NCI-H2107 (cell line): ENCODE data around the gene ATP2C2.
A peak's percentile ranks its signal among the peaks of the same experiment; 100 is the strongest.
"Not testable (repeated sequence)": the region's sequence is repeated elsewhere in the genome, so short reads cannot be mapped to it uniquely, and the experiment has no call there.

Experiments
- DNase-seq: peaks from one replicate; lab custom pipeline; 2025; lab: John Stamatoyannopoulos, UW

The ATP2C2 gene

GRCh38 chr16:84341528-84342295 is 26.6 kb upstream of the ATP2C2 start:
- DNase-seq, result no peak

- not testable (repeated sequence) for DNase-seq
These were observed 24.5 kb upstream of the ATP2C2 start for GRCh38 chr16:84343800-84344199.

GRCh38 chr16:84344781-84345180 is 23.6 kb upstream of the ATP2C2 start:
- no peak for DNase-seq

- no peak for DNase-seq
These were observed 21.2 kb upstream of the ATP2C2 start for GRCh38 chr16:84347161-84347560.

GRCh38 chr16:84348386-84348888 is 19.9 kb upstream of the ATP2C2 start:
- no peak for DNase-seq

GRCh38 chr16:84349862-84350684 is 18.3 kb upstream of the ATP2C2 start:
- DNase-seq, result no peak

GRCh38 chr16:84350685-84351400 is 17.5 kb upstream of the ATP2C2 start:
- DNase-seq, result no peak

- no peak for DNase-seq
These were observed 16.7 kb upstream of the ATP2C2 start for GRCh38 chr16:84351630-84352029.

GRCh38 chr16:84354306-84354705 is 14.0 kb upstream of the ATP2C2 start:
- DNase-seq, result no peak

- no peak for DNase-seq
These were observed 13.2 kb upstream of the ATP2C2 start for GRCh38 chr16:84355149-84355548.

GRCh38 chr16:84356176-84356575 is 12.2 kb upstream of the ATP2C2 start:
- no peak for DNase-seq

- DNase-seq, result no peak
These were observed 11.7 kb upstream of the ATP2C2 start for GRCh38 chr16:84356591-84357116.

- no peak for DNase-seq
These were observed 11.1 kb upstream of the ATP2C2 start for GRCh38 chr16:84357191-84357651.

- DNase-seq, result no peak
These were observed 9.6 kb upstream of the ATP2C2 start for GRCh38 chr16:84358601-84359295.

- no peak for DNase-seq
These were observed 9.0 kb upstream of the ATP2C2 start for GRCh38 chr16:84359326-84359725.

GRCh38 chr16:84360170-84360569 is 8.2 kb upstream of the ATP2C2 start:
- no peak for DNase-seq

- no peak for DNase-seq
These were observed 7.6 kb upstream of the ATP2C2 start for GRCh38 chr16:84360748-84361147.

- DNase-seq, result no peak
These were observed 6.8 kb upstream of the ATP2C2 start for GRCh38 chr16:84361546-84361945.

GRCh38 chr16:84362471-84362941 is 5.8 kb upstream of the ATP2C2 start:
- peak; percentile 58 for DNase-seq

GRCh38 chr16:84366208-84366607 is 2.1 kb upstream of the ATP2C2 start:
- DNase-seq, result no peak

GRCh38 chr16:84367297-84367680 is 1.0 kb upstream of the ATP2C2 start:
- no peak for DNase-seq
